Activated CD4-positive, alpha-beta T cell treated with anti-CD3 and anti-CD28 coated beads, Interleukin-2, amount 50 U/mL, for 48 hours (primary cell): ENCODE data around the gene ZFPL1.
"Not testable (repeated sequence)": the region's sequence is repeated elsewhere in the genome, so short reads cannot be mapped to it uniquely, and the experiment has no call there.

Experiments
- DNase-seq, 2 experiments: peaks; one replicate each; pipeline ENCODE4 v3.0.0-alpha.2; 2020

The ZFPL1 gene

DNA sequence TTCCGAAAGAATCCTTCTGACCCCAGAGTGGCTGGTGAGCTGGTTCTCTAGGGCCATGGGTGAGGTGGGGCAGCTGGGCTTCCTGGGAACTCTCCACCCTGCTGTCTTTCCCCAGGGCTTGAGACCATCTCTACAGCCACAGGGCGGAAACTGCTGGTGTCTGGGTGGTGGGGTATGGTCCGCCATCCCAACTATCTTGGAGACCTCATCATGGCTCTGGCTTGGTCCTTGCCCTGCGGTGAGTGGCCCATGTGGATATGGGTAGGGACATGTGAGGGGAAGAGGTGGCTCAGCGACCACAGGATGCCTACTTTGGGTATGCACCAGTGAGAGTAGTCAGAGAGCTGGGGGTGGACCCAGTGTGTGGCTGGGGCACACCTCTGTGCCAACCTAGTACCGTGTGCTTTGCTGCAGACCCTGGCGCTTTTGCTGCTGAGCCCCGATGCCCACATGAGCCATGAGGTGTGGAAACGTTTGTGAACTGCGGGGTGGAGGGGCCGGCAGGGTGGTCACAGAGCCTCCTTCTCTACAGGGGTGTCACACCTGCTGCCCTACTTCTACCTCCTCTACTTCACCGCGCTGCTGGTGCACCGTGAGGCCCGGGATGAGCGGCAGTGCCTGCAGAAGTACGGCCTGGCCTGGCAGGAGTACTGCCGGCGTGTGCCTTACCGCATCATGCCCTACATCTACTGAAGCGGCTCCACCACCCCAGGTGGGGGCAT, 31.5 kb downstream of the ZFPL1 start:
- no peak for DNase-seq

DNA sequence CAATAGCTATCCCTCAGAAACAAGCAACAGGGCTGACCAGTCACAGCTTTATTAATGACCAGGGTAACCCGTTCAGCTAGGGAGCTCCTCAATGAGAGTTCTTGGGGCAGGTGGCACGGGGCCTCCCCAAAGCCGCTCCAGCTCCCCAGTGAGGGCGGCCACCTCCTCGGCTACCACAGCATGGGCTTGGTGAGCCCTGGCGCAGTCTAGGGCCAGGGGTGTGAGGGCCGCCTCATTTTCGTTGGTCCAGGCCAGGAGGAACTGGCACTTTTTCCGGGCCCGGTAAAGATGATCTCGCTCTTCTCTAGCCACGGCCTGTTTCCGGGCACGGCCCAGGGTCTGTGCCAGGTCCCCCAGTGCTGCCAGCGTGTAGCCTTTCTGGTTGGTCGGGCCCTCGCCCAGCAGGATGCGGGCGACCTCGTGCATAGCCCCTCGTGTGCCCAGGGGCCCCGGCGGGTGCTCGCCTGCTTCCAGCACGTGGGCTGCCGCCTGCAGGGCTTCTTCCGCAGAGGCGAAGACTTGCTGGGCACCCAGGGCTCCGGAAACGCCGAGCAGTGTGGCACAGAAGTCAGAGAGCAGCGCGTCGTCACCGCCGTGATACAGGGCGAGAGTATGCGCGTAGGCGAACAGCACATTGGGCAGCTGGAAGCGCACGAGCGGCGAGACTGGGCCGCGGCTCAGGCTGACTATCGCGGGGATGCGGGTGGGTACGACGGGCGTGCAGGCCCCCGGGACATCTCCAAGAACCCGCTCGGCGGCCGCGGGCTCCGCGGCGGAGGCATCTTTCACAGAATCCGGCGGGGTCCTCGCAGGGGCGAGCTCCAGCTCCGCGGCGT, 32.6 kb downstream of the ZFPL1 start:
- DNase-seq: peak; percentile 62 to 70

DNA sequence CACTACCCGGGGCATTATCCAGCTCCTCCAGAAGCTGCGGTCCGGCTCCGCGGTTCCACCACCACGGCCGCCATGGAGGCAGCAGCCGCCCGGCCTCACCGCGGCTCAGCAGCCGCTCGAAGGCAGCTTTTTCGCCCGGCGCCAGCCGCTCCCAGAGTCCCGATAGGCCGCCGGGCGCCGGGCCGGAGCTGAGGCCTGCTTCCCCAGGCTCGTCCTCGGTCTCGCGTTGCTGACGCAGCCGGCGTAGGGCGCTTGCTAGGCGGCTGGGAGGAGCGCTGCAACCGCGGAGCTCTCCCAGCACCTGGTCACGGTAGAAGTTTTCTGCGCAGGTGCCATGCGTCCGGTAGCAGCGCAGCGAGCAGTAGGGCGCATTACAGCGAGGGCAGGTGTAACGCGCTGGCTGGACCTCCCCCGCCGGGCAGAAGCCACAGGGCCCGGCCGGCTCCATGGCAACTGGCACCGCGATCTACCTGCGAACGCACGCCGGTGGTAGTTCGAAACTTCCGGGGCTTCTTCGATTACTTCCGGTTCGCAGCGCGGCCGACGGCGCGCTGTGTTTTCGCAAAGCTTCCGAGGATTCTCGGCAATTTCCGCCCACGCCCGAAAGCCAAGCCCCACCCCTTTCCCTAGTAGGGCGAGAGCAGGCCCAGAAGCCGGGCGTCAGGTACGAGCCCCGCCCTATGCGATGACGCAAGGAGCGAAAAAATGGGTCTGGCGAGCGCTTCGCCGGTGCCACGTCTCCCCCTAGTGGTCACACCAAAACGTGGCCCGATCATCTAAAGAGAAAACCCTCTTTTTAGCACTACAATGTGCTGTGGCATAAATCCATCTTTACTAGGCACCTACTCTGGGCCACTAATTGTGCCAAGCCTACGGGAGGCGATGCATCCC, 33.4 kb downstream of the ZFPL1 start, which contains the start of gene ZNHIT2:
Gene ZNHIT2, minus strand, starts transcription at position 496 of the 891 bp plus-strand sequence. Its CDS starts 48 bp downstream, at position 448.
- DNase-seq: peak; percentile 100

DNA sequence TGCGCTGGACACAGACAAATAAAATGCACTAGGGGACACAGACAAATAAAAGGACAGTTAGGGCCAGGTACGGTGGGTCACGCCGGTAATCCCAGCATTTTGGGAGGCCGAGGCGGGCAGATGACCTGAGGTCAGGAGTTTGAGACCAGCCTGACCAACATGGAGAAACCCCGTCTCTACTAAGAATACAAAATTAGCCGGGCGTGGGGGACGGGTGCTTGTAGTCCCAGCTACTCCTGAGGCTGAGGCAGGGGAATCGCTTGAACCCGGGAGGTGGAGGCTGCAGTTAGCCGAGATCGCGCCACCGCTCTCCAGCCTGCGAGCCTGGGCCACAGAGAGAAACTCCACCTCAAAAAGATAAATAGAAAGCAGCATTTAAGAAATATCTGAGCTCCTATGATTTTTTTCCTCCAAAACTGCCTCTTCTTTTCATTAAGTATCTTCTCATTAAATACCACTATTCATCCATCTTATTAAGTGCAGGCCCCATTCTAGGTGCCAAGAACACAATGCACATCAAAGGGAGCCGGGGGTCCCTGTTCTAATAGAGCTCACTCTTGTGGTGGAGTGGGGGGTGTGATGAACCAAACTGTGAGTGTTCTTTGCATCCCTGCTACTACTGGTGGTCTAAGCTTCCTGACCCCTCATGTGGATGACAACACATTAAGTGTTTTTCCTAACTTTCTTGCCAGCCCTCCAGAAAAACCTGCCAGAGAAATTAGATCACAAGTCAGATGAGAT, 34.2 kb downstream of the ZFPL1 start:
- no peak for DNase-seq

DNA sequence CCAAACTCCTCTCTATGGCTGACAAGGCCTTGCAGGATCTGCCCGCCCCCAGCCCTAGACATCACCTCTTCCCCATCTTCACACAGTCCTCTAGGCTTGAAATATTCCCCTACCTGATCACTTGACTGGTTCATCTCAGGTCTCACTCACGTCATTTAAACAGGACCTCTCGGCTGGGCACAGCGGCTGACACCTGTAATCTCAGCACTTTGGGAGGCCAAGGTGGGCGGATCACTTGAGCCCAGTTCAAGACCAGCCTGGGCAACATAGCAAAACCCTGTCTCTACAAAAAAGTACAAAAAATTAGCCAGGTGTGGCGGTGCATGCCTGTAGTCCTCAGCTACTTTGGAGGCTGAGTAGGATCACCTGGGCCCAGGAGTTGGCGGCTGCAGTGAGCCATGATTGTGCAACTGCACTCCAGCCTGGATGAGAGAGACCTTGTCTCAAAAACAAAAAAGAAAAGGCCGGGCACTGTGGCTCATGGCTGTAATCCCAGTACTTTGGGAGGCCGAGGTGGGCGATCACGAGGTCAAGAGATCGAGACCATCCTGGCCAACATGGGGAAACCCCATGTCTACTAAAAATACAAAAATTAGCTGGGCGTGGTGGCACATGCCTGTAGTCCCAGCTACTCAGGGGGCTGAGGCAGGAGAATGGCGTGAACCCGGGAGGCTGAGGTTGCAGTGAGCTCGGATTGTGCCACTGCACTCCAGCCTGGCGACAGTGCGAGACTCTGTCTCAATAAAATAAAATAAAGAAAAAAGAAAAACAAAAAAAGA, 35.1 kb downstream of the ZFPL1 start:
- DNase-seq: not testable (repeated sequence)

DNA sequence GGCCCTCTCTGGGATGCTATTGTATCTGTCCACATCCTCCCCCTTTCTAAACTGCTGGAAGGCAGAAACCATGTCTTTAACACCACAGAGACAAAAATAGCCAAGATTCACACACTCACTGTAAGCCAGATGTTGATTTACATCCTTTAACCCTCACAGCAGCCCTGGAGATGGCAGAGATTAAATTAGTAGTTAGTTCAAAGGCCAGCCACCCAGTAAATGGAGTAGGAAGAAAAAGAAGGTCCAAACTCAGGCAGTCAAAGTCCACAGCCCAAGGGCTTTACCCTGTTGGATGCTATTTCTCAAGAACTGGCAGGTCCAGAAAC, 35.6 kb downstream of the ZFPL1 start:
- DNase-seq: no peak

DNA sequence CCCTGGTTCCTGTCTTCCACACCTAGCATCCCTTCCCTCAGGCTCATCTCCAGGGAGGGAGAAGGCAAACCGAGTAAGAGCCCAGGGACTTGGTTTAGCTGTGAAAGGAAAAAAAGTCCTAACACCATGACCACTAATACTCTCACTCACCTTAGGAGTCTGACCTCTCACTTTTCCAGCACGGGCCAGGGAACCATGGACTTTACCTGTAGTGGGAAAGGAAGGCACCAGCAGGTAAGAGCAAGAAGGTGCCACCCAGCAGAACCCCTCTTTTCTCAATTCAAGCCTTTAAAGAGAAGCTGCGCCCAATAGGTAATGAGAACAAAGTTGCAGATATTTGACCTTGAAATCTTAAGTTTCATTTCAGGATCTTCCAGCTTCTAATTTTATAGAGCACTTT, 36.8 kb downstream of the ZFPL1 start:
- DNase-seq: no peak

DNA sequence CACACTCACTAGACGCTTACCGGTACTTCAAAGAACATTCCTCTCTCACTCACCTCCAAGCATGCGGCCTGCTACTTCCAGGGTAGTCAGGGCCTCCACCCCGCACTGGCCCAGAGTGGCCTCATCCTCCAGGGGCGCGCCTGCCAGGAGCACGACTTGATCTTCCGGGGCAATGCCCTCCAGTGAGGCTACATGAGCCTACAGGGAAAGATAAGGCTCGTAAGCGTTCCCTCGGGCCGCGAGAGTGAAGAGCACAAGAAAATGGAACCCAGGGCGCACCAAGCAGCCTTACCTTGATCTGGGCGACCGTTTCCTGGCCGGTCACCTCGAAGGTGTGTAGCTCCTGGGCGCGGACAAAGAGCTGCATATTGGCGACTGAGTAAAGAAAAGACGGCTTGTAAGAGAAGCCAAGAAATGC, 37.4 kb downstream of the ZFPL1 start:
- DNase-seq: peak in 1 of 2 experiments; percentile 44

DNA sequence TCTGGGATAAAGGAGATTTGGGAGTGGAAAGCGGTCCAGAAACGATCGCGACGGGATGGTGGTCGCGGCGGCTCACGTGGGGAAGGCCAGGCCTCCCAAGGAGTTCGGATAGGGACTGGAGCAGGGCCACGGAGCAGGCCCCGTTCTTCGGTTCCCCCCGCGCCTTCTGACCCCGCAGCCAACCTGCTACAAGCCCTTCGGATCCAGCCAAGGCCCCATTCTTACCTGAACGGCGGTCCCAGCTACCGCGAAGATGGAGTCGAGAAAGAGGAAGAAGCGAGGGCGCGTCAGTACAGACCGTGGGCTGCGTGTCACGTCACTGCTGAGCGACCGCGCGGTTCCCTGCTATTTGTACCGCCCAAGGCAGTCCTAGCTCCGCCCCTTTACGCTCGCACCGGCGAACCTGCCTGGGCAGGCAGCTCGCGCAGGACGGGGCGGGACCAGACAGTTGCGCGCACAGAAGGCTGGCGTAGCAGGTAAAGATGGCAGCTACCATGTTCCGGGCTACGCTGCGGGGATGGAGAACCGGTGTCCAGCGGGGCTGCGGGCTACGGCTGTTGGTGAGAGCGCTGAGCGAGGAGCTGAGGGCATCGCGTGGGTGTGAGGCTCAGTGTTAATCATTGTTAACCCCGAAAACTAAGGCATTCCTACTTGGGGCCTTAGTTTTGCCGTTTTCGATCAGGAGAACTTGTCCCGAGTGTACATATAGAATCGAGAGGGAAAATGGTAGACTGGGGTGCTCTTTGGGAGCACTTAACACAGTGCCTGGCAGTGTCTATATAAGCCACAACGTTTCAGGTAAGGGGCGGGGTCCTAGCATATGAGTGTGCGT, 38.1 kb downstream of the ZFPL1 start, which contains the start of the genes FAU and MRPL49:
Gene FAU, minus strand, starts transcription at position 270 of the 832 bp plus-strand sequence. CDS start 321 bp downstream, outside the sequence.
Gene MRPL49, plus strand, starts transcription at position 457 of the 832 bp plus-strand sequence. Its CDS starts 26 bp downstream, at position 483.
- DNase-seq: peak; percentile 99

DNA sequence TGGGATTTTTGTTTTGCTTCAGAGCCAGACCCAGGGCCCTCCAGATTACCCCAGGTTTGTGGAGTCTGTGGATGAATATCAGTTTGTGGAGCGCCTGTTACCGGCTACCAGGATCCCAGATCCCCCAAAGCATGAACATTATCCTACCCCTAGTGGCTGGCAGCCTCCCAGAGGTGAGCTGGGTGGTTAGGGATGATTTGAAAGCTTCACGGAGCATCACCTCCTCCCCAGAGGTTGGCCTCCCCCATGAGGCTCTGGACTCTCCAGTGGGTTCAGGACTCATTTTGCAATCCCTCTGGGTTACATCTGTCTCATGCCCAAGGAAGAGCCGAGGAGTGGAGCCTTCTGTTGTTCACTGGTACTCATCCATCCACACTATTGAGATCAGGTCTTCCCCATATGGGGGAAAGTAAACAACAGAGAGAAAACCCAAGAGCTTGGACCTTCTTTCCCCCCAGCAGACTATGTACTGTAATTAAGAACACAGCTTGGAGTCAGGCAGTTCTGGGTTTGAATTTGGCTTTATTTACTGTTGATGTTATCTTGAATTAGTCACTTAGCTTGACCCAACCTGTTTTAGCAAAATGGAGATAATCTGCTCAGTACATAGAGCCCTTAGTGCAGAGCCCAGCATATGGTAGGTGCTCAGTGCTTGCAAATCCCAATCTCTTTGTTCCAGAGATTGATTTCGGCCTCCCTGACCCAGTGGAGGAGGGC, 40.6 kb downstream of the ZFPL1 start:
- DNase-seq: no peak

DNA sequence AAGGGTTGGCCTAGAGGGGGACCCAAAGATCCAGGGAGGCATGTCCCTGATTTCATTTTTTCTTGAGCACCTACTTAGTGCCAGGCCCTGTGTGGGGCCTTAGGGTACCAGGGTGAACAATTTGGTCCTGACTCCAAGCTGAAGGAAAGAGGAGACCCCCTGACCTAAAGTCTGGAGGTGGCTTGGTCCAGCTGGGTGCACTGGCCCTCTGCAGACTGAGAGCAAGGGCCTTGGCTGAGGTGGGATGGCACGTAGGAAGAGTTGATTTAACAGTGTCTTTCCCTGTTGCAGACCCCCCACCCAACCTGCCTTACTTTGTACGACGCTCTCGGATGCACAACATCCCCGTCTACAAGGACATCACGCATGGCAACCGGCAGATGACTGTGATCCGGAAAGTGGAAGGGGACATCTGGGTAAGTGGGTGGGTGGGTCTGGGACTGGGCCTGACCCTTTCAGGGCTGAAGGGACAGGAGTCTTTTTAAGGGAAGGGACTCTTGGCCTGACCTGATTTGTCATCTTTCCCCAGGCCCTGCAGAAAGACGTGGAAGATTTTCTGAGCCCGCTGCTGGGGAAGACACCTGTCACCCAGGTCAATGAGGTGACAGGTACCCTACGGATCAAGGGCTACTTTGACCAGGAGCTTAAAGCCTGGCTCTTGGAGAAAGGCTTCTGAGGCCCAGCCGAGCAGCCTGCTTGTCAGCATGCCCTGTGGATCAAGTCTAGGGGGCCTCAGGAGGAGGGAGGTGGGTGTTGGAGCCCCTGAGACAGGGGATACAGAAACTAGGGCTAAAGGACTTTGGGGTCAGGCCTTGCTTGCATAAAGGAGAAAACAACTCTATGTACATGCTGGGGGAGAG, 41.4 kb downstream of the ZFPL1 start:
- no peak for DNase-seq

DNA sequence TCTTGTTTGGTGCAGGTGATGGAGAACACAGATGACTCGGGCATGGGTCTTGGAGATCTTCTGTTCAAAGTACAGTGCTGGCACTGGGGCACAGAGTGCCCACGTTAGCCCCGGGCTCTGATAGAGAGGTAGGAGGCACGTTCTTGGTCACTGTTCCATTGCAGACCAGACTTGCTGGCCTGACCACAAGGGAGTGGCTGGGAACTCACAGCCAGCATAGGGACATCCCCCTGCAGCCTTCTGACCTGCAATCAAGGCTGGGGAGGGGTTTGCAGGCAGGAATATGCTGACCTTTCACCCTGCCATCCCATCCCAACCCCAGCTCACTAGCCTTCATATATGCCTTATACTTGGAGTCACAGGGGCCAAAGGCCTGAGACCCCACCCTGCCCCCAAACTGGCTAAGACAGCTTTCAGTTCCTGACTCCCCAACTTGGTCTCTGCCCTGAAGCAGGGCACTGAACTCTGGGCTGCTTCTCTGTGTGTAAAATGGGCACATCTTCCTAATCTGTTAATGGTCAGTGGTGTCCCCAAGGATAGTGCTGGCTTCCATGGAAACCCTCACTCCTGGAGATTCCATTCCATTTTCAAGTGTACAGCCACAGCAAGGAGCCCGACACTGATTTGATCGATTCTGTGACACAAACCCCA, 42.7 kb downstream of the ZFPL1 start:
- DNase-seq: no peak

DNA sequence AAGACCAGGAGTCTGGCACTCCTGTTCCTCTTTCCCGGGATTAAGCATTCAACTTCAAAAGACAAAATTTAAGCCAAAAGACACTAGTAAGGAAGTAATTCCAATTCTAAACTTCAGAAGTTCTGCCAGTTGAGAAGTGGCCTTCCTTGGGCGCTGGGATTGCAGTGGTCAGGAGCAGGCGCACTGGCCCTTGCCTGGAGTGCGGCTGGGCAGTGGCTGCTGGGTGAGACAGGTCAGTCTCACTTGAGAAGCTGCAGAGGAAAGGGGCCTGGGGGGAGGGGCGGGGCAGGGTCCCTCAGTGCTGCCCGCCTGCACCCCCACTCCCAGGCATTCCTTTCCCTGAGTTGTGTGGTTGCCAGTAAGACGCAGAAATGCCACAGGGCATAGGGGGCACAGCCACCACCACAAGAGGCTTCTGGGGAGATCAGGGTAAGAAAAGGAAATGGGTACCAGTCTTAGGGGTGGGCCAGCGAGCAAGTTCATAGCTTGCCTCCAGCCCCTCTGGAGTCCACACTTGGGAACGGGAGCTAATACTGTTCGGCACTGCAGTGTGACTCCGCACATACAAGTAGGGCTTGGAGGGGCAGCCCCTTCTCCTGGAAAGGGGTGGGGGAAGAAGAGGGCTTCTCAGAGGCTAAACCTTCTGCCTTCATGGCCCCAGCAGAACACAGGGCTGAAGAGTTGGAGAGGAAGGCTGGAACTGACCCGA, 43.6 kb downstream of the ZFPL1 start:
- no peak for DNase-seq

DNA sequence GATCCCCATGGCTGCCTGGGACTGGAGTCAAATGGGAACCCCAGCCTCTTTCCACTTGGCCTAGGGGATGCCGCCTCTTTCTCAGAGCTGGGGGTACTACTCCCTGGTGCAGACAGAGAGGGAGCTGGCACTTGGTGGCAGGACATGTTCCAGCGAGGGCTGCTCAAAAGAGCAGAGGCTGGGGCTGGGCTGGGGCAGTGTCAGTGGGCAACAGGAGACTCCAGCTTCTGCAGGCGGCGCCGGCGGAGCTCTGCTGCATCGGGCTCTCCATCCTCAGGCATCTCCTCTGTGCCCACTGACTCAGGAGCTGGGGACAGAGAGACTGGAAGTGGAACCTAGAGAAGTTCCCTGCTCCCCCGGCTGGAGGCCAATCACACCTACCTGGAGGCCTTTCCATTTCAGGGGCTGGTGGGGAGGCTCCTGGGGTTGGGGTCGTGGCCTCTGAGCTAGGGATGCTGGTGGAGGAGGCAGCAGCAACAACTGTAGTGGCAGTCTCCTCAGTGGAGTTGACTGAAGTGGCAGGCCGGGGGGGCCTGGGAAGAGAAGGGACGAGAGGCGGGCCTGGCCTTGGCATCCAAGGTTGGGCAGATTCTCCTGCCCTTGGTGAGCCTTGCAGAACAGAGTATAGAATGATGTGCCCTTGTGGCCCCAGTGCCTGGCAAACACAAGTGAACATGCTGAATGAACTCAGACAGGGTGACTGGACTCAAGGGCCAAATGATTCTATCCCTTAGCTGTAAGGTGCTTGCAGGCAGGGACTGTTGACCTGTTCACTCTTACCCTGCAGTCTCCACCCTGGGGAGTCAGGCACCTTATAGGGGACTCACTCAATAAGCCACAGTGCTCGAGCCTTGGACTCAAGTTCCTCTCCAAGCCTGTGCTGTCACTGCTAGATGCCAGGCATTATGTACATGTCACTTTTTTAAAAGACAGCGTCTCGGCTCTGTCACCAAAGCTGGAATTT, 44.4 kb downstream of the ZFPL1 start:
- no peak for DNase-seq

DNA sequence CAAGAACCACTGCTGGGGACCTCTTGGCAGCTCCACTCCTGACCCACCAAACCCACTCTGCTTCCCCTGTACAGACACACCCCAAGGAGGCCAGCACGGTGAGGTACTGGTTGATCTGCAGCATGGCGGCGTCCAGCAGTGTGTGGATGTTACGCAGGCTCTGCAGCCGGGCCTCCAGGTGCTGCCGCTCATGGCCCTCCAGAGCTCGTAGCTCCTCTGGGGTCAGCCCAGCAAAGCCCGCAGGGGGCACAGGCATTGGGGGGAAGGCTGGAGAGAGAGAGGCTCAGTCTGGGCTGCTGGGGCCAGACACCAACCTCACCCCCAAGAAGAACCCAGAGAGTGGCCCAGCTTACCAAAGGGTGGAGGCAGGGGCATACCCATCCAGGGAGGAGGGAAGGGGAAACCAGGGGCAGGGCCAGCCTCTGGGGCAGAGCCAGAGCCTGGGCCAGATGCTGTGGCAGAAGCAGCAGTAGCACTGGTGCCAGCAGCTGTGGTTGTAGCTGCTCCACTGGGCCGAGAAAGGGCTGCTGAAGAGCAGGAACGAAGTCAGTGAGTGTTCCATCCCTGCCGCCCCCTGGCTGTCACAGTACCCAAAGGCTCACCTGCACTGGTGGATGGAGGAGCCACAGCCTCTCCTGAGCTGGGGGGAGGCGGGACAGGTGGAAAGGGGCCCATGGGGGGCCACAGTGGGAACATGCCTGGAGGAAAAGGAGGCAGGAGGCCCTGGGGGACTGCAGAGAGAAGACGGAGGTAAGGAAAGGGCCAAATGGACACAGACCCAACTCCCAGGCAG, 45.8 kb downstream of the ZFPL1 start:
- DNase-seq: no peak
